Stromal cell of bone marrow (primary cell): ENCODE results near the gene PDP2.
A peak's percentile ranks its signal among the peaks of the same experiment; 100 is the strongest.
"Not testable (repeated sequence)": the region's sequence is repeated elsewhere in the genome, so short reads cannot be mapped to it uniquely, and the experiment has no call there.

Experiments used
- DNase-seq: peaks from one replicate; pipeline ENCODE4 v3.0.0-alpha.2; 2012; ENCODE audit warnings: low read depth

PDP2 gene

GRCh38 chr16:66853261-66854139 lies 26.8 kb upstream of the PDP2 start:
- no peak for DNase-seq

GRCh38 chr16:66856184-66856730 lies 24.1 kb upstream of the PDP2 start:
- no peak for DNase-seq

DNA sequence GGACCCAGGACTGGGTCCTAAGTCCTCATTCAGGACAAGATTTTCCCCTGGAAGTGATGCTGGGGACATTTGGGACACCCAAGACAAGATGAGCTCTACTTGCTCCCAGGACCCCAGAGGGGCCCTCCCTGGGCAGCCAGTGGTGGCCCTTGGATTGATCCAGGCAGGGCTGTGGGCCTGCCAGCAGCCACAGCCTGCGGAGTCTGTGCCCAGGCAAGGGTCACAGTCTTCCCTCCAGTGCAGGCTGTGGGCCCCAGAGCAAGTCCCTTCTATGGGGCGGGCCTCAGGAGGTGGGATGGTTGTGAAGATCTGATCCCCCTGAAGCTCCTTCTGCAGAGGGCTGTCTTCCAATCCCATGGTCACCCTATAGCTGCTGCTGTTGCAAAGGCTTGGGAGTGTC lies 23.5 kb upstream of the PDP2 start:
- no peak for DNase-seq

GRCh38 chr16:66857437-66857836 lies 22.9 kb upstream of the PDP2 start:
- DNase-seq, result no peak

GRCh38 chr16:66858740-66859396 lies 21.4 kb upstream of the PDP2 start:
- DNase-seq, result no peak

- DNase-seq, result no peak
These were observed 20.8 kb upstream of the PDP2 start for GRCh38 chr16:66859397-66860068.

DNA sequence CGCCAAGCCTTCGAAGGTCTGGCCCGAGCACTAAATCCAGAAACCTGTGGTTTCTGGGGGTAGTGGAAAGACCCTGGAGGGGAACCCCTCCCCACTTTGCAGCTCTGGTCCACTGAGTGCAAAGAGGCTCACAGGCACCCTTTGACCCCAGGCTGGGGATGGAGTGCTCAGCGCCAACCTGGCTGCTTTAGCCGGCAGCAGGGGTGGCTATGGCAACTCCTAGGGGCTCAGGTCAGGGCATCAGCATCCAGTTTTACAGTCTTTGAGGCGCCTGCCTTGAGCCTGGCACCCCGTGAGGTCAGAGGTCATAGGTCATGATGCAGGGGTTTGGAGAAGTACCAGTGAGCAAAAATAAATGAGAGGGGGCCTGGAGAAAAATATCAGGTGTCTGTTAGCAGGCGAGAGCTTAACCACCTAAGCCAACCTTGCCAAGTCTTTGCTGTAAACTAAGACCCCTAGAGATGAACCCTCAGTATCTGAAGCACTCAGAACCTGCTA lies 18.2 kb upstream of the PDP2 start:
- DNase-seq, result no peak

- no peak for DNase-seq
These were observed 16.6 kb upstream of the PDP2 start for GRCh38 chr16:66863707-66864106.

GRCh38 chr16:66869424-66869823 lies 10.9 kb upstream of the PDP2 start:
- no peak for DNase-seq

- not testable (repeated sequence) for DNase-seq
These were observed 9.0 kb upstream of the PDP2 start for GRCh38 chr16:66871363-66871762.

- DNase-seq, result no peak
These were observed 8.5 kb upstream of the PDP2 start for GRCh38 chr16:66871840-66872239.

- no peak for DNase-seq
These were observed 7.8 kb upstream of the PDP2 start for GRCh38 chr16:66872559-66872942.

- DNase-seq, result peak; percentile 100
These were observed 7.2 kb upstream of the PDP2 start for GRCh38 chr16:66872943-66873684.

DNA sequence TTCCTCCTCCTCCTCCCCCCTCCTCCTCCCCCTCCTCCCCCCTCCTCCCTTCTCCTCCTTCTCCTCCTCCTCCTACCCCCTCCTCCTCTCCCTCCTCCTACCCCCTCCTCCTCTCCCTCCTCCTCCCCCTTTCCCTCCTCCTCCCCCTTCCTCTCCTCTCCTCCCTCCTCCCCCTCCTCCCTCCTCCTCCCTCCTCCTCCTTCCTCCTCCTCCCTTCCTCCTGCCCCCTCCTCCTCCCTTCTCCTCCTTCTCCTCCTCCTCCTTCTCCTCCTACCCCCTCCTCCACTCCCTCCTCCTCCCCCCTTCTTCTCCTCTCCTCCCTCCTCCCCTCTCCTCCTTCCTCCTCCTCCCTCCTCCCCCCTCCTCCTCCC lies 6.6 kb upstream of the PDP2 start:
- no peak for DNase-seq

GRCh38 chr16:66874079-66874775 lies 6.1 kb upstream of the PDP2 start:
- peak; percentile 54 for DNase-seq

DNA sequence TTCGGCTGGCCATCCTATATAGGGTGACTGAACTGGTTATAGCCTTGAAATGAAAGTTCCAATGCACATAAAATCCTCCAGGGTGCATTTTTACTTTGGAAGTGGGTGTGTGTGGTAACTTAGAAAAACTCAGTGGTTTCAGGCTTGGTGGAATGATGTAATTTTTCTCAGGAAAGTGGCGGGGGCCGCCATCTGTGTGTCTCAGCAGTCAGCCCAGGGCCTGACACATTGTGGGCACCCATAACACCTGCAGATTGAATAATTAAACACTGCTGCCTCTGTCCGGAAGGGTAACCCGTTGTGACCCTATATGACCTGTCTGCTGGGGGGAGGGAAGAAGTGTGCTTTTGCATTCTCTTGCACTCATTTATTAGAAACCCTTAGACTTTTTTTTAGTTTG lies 2.2 kb upstream of the PDP2 start:
- no peak for DNase-seq

GRCh38 chr16:66881014-66881417 lies 701 bp downstream of the PDP2 start:
- DNase-seq, result no peak

DNA sequence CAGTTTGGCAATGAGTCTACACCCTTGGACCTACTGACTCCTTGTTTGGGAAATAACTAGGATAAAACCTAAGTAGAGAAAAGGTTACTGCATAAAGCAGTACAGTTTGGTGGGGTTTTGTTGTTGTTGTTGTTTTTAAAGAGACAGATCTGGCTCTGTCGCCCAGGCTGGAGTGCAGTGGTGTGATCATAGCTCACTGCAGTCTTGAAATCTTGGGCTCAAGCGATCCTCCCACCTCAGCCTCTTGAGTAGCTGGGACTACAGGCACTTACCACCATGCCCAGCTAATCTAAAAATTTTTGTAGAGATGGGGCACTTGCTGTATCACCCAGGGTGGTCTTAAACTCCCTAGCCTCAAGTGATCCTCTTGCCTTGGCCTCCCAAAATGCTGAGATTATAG lies 1.2 kb downstream of the PDP2 start:
- no peak for DNase-seq

GRCh38 chr16:66881964-66882508 lies 1.7 kb downstream of the PDP2 start:
- DNase-seq, result no peak

GRCh38 chr16:66882702-66883101 lies 2.4 kb downstream of the PDP2 start:
- DNase-seq, result no peak

DNA sequence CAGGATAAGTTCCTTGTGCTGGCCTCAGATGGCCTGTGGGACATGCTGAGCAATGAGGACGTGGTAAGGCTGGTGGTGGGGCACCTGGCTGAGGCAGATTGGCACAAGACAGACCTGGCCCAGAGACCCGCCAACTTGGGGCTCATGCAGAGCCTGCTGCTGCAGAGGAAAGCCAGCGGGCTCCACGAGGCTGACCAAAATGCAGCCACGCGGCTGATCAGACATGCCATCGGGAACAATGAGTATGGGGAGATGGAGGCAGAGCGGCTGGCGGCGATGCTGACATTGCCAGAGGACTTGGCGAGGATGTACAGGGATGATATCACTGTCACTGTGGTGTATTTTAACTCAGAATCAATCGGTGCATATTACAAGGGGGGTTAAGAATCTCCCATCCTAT lies 5.2 kb downstream of the PDP2 start:
- DNase-seq, result no peak
